Right atrium auricular region (tissue), 2 donors: ENCODE data around the gene GABBR2. TPM values are rescaled to one million over a fixed set of nuclear protein-coding genes. Genes with fewer than 3 reads are reported as not detected.

Source experiments
- DNase-seq: peaks from one replicate; pipeline ENCODE4 v3.0.0-alpha.2; 2019; ENCODE audit warnings: low spot score
- H3K27ac ChIP-seq, 2 donors: fragments of 200-600 bp; sonication (generic); 1 replicate in 1 of 2; 2 replicates in 1 of 2; pipeline ENCODE4 v1.5.1; 2016 to 2019
- H3K27me3 ChIP-seq, 2 donors: fragments of 200-600 bp; sonication (generic); one replicate each; pipeline versions ENCODE4 v1.5.1 to v1.6.0; 2017 to 2019
- H3K36me3 ChIP-seq: fragments of 200-600 bp; sonication (generic); one replicate; pipeline ENCODE4 v1.5.1; 2016
- H3K4me1 ChIP-seq, 2 donors: fragments of 200-600 bp; sonication (generic); one replicate each; pipeline versions ENCODE4 v1.5.1 to v1.6.0; 2017 to 2019
- H3K4me3 ChIP-seq, 2 donors: fragments of 200-600 bp; sonication (generic); 1 replicate in 1 of 2; 2 replicates in 1 of 2; pipeline ENCODE4 v1.5.1; 2017 to 2019; ENCODE audit warnings: mild to moderate bottlenecking in 1 of 2, moderate library complexity in 1 of 2
- H3K9me3 ChIP-seq, 2 donors: fragments of 200-600 bp; sonication (generic); one replicate each; pipeline ENCODE4 v1.5.1; 2019
- CTCF ChIP-seq, 2 donors: fragments of 200-600 bp; sonication (generic); IDR thresholded peaks; one replicate each; pipeline ENCODE4 v1.5.1; 2019; ENCODE audit warnings: antibody characterized with exemption in 2 of 2
- total RNA-seq, 2 donors: library from RNA; depleted of rRNA; stranded (reverse); fragments of >200 nt; gene quantifications; one replicate each; pipeline ENCODE4 v1.1.0, GENCODE V29; 2016

The GABBR2 gene
- total RNA-seq, 2 donors from 2014 or later: 0.22 TPM; not detected in 1

- Histone ChIP-seq H3K27ac (no peak overlapping the region), H3K4me3 (no peak overlapping the region), H3K27me3 (no peaks in the 10 kb centered on the region), H3K36me3 (no peaks in the 10 kb centered on the region), H3K4me1 (no peaks in the 10 kb centered on the region), H3K9me3 (no peaks in the 10 kb centered on the region)
- DNase-seq: no peak
- TF ChIP-seq CTCF (IDR thresholded peaks at IDR 0.05): no peak
These were observed 307.4 kb downstream of the GABBR2 start for GRCh38 chr9:98401140-98402018.

GRCh38 chr9:98399950-98400683 is 308.6 kb downstream of the GABBR2 start:
- Histone ChIP-seq H3K4me1 (no peaks in the 10 kb centered on the region), H3K27ac (no peak overlapping the region), H3K27me3 (no peaks in the 10 kb centered on the region), H3K36me3 (no peaks in the 10 kb centered on the region), H3K4me3 (no peak overlapping the region), H3K9me3 (no peaks in the 10 kb centered on the region)
- DNase-seq: no peak
- TF ChIP-seq CTCF (IDR thresholded peaks at IDR 0.05): no peak

- H3K4me3 ChIP-seq: no peak overlapping the region
- H3K4me1 ChIP-seq: no peaks in the 10 kb centered on the region
- DNase-seq: no peak
- H3K36me3 ChIP-seq: no peaks in the 10 kb centered on the region
- no peak overlapping the region for H3K27ac ChIP-seq
- H3K9me3 ChIP-seq: no peaks in the 10 kb centered on the region
- H3K27me3 ChIP-seq: no peaks in the 10 kb centered on the region
- TF ChIP-seq CTCF (IDR thresholded peaks at IDR 0.05): no peak
These were observed 312.1 kb downstream of the GABBR2 start for GRCh38 chr9:98396656-98397055.

- Histone ChIP-seq H3K4me1 (no peaks in the 10 kb centered on the region), H3K27ac (no peak overlapping the region), H3K9me3 (no peaks in the 10 kb centered on the region), H3K4me3 (no peak overlapping the region), H3K36me3 (no peaks in the 10 kb centered on the region), H3K27me3 (no peaks in the 10 kb centered on the region)
- no peak for DNase-seq
- no peak for TF ChIP-seq CTCF (IDR thresholded peaks at IDR 0.05)
These were observed 312.5 kb downstream of the GABBR2 start for GRCh38 chr9:98396236-98396635.

- TF ChIP-seq CTCF (IDR thresholded peaks at IDR 0.05): no peak
- H3K4me1 ChIP-seq: no peaks in the 10 kb centered on the region
- H3K36me3 ChIP-seq: no peaks in the 10 kb centered on the region
- no peak overlapping the region for H3K4me3 ChIP-seq
- no peak for DNase-seq
- H3K9me3 ChIP-seq: no peaks in the 10 kb centered on the region
- no peak overlapping the region for H3K27ac ChIP-seq
- H3K27me3 ChIP-seq: no peaks in the 10 kb centered on the region
These were observed 316.9 kb downstream of the GABBR2 start for GRCh38 chr9:98391867-98392266.
